ENCODE measurements around the gene ARL5C. TPM values are rescaled to one million over a fixed set of nuclear protein-coding genes. Genes with fewer than 3 reads are reported as not detected.
A peak's percentile ranks its signal among the peaks of the same experiment; 100 is the strongest.

ARL5C gene, protein sequence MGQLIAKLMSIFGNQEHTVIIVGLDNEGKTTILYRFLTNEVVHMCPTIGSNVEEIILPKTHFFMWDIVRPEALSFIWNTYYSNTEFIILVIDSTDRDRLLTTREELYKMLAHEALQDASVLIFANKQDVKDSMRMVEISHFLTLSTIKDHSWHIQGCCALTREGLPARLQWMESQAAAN
- not detected in 2 replicates for total RNA-seq (2021)
- not detected for Bru-seq, nascent RNA
- BruChase-seq, experiment 1, labeled RNA remaining after a 2-hour chase = percentile 10 among the genes with signal in this experiment
- BruChase-seq, experiment 2, labeled RNA remaining after a 6-hour chase = percentile 14 among the genes with signal in this experiment
- long read RNA-seq = 0 reads

DNA sequence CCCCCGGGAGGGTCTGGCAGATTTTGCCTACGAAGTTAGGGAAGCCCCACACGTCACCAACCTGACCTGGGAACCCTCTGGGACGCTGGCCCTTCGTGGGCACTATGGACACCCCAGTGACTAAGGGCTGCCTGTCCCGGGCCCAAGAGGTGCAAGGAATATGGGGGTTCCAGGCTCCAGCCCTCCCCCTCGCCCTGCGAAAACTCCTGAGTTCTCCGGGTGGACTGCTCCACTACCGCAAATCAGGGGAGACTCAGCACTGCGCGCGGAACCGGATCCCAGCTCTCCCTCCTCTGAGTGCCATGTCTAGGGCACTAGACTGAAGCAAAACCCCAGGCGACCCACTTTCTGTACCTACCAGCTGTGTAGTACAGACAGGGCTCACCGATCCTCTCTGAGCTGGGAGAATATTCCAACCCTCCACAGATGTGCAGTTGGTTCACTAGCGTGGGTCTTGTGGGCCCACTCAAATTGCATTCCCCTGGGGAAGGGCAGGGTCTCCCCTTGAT, at the start of gene ARL5C:
Gene ARL5C (minus strand): TSS at position 321 of the 509 bp plus-strand sequence. CDS start 401 bp downstream, outside the sequence.
- no peaks in the 10 kb centered on the region for H3K79me2 ChIP-seq (ENCODE audit: low read depth)
- H3K27me3 ChIP-seq (ENCODE audit: insufficient read depth, low read depth) = peaks cover 8% of the 10 kb centered on the region; the same call in 1 of the 2 replicates
- BruUV-seq (replicated peaks) = no TSS peak
- H4K20me1 ChIP-seq (ENCODE audit: insufficient read depth) = no peaks in the 10 kb centered on the region
- H3K9me3 ChIP-seq (ENCODE audit: insufficient read depth, low read depth) = no peaks in the 10 kb centered on the region
- TF ChIP-seq, protein P1, sequence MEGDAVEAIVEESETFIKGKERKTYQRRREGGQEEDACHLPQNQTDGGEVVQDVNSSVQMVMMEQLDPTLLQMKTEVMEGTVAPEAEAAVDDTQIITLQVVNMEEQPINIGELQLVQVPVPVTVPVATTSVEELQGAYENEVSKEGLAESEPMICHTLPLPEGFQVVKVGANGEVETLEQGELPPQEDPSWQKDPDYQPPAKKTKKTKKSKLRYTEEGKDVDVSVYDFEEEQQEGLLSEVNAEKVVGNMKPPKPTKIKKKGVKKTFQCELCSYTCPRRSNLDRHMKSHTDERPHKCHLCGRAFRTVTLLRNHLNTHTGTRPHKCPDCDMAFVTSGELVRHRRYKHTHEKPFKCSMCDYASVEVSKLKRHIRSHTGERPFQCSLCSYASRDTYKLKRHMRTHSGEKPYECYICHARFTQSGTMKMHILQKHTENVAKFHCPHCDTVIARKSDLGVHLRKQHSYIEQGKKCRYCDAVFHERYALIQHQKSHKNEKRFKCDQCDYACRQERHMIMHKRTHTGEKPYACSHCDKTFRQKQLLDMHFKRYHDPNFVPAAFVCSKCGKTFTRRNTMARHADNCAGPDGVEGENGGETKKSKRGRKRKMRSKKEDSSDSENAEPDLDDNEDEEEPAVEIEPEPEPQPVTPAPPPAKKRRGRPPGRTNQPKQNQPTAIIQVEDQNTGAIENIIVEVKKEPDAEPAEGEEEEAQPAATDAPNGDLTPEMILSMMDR (conservative IDR thresholded peaks at IDR 0.05) = no peak
- no peak for TF ChIP-seq EZH2 (IDR thresholded peaks at IDR 0.05; ENCODE audit: low read depth)
- 0 out of 2 replicates have a peak, but pooled peaks cover 4% of the 10 kb centered on the region for H3K4me1 ChIP-seq (replicated peaks; ENCODE audit: insufficient read depth)
- no peak within 1 kb of the TSS for H2AFZ ChIP-seq
- POLR2A ChIA-PET (ENCODE audit: unreplicated experiment) = interaction anchor here (0.6 to 0.7 kb wide), 3 partner anchors 9 to 395 kb away, joined by 3 to 4 read pairs (median 3); no protein-coding TSS in a partner anchor
- no peaks in the 10 kb centered on the region for H3K9me2 ChIP-seq (ENCODE audit: insufficient read depth)
- no peak within 1 kb of the TSS for H3K4me2 ChIP-seq
- H3K36me3 ChIP-seq (ENCODE audit: low read depth) = no peaks in the 10 kb centered on the region
- no peak for DNase-seq
- peaks cover 8% of the 10 kb centered on the region; the same call in 1 of the 2 replicates for H3F3A ChIP-seq (ENCODE audit: insufficient read depth, low read depth)
- H3K27ac ChIP-seq = no peak within 1 kb of the TSS
- intact Hi-C loops (cut with micrococcal nuclease; ENCODE audit: unreplicated experiment) = no loop called here
- CTCF ChIA-PET = interaction anchor here (1.9 kb wide), 1 partner anchor 41 kb away, joined by 5 read pairs; no protein-coding TSS in a partner anchor
- no peak within 1 kb of the TSS for H3K4me3 ChIP-seq

DNA sequence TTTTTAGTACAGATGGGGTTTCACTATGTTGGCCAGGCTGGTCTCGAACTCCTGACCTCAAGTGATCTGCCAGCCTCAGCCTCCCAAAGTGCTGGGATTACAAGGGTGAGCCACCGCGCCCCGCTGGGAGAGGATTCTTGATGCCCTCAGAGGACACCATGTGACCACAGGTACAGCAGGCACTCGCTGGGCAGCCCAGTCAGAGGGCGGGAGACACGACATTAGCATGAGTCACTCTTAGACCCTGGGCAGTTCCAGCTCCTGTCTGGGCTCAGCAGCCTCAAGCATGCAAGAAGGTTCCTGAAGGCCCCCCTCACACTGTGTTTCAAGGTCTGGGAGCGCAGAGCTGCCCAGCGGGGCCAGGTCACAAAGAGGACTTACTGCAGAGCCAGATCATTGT, 47.9 kb upstream of the ARL5C start:
- H3K4me2 ChIP-seq = no peak overlapping the region
- ChIA-PET POLR2A (ENCODE audit: unreplicated experiment) (no interaction called here), CTCF (interaction anchor here (1.1 kb wide), 1 partner anchor 18 kb away, joined by 9 read pairs; no protein-coding TSS in a partner anchor)
- H3K27me3 ChIP-seq (ENCODE audit: insufficient read depth, low read depth) = no peaks in the 10 kb centered on the region
- DNase-seq = peak; percentile 77 to 83
- intact Hi-C loops (cut with micrococcal nuclease; ENCODE audit: unreplicated experiment) = no loop called here
- no peaks in the 10 kb centered on the region for H3K36me3 ChIP-seq (ENCODE audit: low read depth)
- no peak overlapping the region for H3K4me3 ChIP-seq
- H2AFZ ChIP-seq = no peak overlapping the region
- H3F3A ChIP-seq (ENCODE audit: insufficient read depth, low read depth) = peaks cover 13% of the 10 kb centered on the region; the same call in 1 of the 2 replicates
- TF ChIP-seq, protein P1 (conservative IDR thresholded peaks at IDR 0.05) = no peak
- TF ChIP-seq EZH2 (IDR thresholded peaks at IDR 0.05; ENCODE audit: low read depth) = no peak
- H3K4me1 ChIP-seq (replicated peaks; ENCODE audit: insufficient read depth) = no peaks in the 10 kb centered on the region
- H3K27ac ChIP-seq = no peak overlapping the region
- H3K9me3 ChIP-seq (ENCODE audit: insufficient read depth, low read depth) = no peaks in the 10 kb centered on the region
- BruUV-seq (replicated peaks) = no TSS peak
- no peaks in the 10 kb centered on the region for H3K9me2 ChIP-seq (ENCODE audit: insufficient read depth)
- H4K20me1 ChIP-seq (ENCODE audit: insufficient read depth) = no peaks in the 10 kb centered on the region
- H3K79me2 ChIP-seq (ENCODE audit: low read depth) = no peaks in the 10 kb centered on the region

DNA sequence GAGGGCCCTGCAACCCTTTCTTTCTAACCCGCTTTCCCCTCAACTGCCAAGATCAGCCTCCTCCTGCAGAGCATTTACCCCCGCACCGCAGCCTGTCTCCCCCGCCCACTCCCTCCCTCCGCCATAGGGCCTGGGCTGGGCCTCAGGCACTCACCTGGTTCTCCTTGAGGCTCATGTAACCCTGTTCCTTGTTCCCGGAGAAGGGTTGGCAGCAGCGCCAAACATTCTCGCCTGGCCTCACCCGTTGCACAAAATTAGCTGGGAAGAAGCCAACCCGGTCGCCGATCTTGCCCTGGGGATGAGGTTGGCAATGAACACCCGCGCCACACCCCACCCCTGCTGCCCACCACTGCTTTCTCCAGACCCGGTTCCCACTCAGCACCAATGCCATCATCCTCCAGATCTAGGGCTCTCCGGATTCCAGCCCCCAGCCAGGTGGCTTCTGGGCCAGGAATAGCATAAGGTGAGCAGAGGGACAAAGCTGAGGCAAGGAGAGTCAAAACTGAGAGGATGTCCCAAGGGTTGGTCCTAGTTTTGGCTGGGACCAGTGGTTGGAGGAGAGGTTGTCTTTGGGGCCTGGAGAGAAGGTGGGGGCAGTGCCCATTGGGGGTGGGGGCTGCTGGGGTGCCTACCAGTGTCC, 47.0 kb upstream of the ARL5C start:
- ChIA-PET POLR2A (ENCODE audit: unreplicated experiment) (interaction anchor here (0.5 kb wide), 1 partner anchor 14 kb away, joined by 4 read pairs; no protein-coding TSS in a partner anchor), CTCF (interaction anchor here (0.7 kb wide), 1 partner anchor 1221 kb away, joined by 3 read pairs; no protein-coding TSS in a partner anchor)
- no peaks in the 10 kb centered on the region for H3K9me3 ChIP-seq (ENCODE audit: insufficient read depth, low read depth)
- H3K4me2 ChIP-seq = no peak overlapping the region
- H4K20me1 ChIP-seq (ENCODE audit: insufficient read depth) = no peaks in the 10 kb centered on the region
- H3K79me2 ChIP-seq (ENCODE audit: low read depth) = no peaks in the 10 kb centered on the region
- no TSS peak for BruUV-seq (replicated peaks)
- intact Hi-C loops (cut with micrococcal nuclease; ENCODE audit: unreplicated experiment) = no loop called here
- H3K27ac ChIP-seq = no peak overlapping the region
- TF ChIP-seq, protein P1 (conservative IDR thresholded peaks at IDR 0.05) = no peak
- no peak for TF ChIP-seq EZH2 (IDR thresholded peaks at IDR 0.05; ENCODE audit: low read depth)
- no peak overlapping the region for H2AFZ ChIP-seq
- H3K9me2 ChIP-seq (ENCODE audit: insufficient read depth) = no peaks in the 10 kb centered on the region
- DNase-seq = no peak
- H3K36me3 ChIP-seq (ENCODE audit: low read depth) = no peaks in the 10 kb centered on the region
- no peaks in the 10 kb centered on the region for H3K4me1 ChIP-seq (replicated peaks; ENCODE audit: insufficient read depth)
- H3F3A ChIP-seq (ENCODE audit: insufficient read depth, low read depth) = peaks cover 13% of the 10 kb centered on the region; the same call in 1 of the 2 replicates
- no peak overlapping the region for H3K4me3 ChIP-seq
- H3K27me3 ChIP-seq (ENCODE audit: insufficient read depth, low read depth) = no peaks in the 10 kb centered on the region

Data from PC-9 (cell line).